GM19328 (cell line): Measurements from ENCODE around the gene VDR.

ENCODE experiments used
- ATAC-seq: cut with Tn5 transposase; IDR thresholded peaks from one replicate; pipeline ENCODE4 v1.9.1; 2021; ENCODE audit warnings: mild to moderate bottlenecking, moderate library complexity; ENCODE audit not compliant: unreplicated experiment

Gene VDR

DNA sequence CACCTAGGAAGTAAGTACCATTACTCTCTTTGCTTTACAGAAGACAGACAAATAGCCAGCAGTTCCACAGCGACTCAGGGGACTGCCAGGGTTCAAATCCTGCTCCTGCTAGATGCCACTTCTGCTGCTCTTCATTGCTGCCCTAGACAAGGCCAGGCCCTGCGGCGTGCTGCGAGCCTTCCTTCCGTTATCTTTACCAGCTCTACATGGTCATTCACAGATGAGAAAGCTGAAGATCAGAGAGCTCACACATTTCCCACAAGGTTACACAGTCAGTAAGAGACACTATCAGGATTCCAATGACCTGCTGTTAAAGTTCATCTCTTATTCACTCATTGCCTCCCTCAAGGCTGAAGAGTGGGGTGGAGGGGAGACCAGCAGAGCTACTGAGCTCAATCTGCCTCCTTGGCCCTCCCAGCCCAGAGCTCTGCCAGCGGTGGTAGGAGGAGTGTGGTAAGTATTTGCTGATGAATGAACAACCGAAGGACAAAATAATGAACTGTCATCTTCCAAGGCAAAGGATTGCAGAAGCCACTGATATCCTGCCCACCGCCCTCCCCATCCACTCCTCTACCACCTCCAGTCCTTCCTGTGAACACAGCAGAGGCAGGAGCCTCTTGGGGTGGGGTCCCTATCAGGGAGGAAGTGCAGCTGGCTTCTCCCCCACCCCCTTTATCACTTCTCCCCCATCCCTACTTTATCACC is 70.4 kb downstream of the VDR start:
- ATAC-seq, result no peak

DNA sequence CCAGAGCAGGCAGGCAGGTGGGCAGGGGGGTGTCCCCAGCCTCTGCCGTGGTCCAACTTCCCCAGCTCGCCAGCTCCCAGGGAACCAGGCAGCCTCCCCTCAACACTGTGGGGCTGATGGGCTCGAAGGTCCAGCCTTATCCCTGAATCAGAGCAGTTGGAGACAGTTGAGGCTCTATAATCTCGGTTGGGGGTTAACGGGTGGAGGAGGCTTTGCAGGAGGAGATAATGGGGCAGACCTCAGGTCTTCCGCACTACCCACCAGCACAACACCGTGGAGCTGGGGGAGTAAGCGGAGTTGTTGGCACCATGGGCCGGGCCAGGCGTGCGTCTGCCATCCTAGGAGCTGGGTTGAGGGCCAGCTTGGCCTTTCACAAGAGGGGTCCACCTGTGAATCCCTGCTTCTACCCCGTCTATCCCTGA is 71.2 kb downstream of the VDR start:
- ATAC-seq, result no peak

DNA sequence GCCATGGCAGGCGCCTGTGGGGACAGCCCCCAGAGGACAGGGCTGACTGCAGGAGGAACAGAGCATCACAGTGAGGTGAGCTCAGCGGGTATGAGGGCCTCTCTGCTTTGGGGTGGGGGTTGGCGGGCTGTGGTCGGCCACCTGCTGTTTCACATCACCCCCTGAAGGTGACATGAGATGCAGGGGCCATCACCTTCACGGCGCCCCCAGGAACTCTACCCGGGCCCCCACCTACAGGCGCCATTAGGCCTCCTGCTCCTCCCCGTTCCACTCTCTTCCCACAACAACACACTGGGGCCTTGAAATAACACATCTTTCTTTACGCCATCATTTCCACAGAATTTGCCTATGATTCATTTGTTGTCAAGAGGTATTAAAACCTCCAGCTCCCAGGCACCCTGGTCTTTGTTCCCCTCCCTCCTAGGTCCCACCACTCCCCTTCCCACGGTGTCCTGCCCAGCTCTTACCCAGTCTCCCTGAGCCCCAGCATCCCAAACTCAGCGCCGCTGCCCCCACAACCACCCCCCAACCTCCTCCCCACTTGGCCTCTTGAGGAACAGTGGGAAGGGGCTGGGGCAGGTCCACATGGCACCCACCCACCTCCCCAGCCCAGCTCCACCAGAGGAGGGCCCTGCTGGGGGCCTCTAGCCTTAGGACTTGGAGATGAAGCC is 72.4 kb downstream of the VDR start:
- no peak for ATAC-seq

DNA sequence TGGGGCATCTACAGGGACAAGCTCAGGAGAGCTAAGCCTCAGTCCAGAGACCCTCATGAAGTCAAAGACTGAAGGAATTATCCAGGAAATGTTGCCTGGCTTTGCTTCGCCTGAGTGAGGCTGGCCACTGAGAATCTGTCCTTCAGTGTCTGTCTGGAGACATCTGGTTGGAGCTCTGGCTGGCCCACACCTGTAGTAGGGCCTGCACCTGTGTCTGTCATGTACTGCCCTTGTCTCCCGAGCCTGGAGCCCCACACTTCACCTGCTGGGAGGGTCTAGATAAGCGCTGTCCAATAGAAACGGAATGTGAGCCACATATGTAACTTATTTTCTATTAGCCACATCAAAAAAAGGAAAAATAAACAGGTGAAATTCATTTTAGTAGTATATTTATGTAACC is 75.2 kb downstream of the VDR start:
- no peak for ATAC-seq

GRCh38 chr12:47828976-47829482 is 75.8 kb downstream of the VDR start:
- ATAC-seq, result no peak

GRCh38 chr12:47828008-47828975 is 76.5 kb downstream of the VDR start:
- no peak for ATAC-seq

DNA sequence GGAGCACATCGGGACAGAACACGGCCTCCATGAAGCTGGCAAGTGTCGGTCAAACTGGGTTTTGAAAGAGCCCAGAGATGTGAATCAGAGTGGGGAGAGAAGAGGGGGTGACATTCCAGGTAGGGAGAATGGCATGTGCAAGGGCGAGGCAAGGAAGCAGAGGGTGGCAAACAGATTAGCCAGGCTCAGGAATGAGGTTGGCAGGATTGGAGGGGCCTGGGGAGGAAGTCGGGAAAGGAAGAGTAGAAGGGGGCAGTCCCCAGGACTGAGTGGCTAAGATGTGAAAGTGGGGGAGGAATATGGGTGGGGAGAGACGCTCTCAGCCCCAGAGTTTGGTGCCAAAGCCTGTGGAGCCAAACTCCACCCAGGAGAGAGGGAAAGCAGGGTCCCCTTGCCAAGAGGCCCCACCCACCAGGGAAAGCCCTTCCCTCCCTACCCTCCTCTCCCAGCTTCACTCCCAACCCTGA is 79.6 kb downstream of the VDR start:
- no peak for ATAC-seq

DNA sequence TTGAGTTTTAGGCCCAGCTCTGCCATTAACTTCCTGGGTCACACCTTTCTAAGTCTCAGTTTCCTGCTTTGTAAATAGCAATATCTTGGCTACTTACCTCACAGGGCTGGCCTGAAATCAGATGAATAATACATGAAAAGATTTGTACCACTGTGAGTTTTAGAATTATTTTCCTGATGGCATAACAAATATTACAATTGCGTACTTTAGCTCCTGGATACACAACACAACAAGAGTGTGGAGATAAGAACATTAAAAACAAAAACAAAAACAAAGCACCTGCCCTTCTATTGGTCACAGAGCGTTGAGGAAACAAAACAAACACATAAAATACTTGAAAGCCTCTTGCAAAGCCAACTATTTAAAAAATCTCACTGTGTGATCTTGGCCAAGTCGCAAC is 80.2 kb downstream of the VDR start:
- ATAC-seq, result no peak

DNA sequence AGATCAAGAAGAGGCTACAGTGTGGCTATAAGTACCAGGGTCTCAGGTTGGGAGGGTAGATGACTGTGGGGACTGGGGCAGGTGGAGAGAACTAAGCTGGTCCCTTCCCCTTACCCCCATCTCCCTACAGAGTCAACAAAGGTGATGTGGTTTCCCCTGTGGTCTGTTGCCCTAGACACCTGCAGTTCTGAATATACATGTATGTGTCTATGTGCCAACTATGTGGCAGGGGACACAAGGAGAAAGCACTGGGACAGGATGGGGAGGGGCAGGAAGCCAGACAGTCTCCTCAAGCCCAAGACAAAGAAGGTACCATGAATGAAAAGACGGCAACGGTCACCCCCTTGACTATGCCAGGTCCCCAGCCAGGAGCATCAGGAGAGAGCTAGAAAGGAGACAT is 80.6 kb downstream of the VDR start:
- no peak for ATAC-seq

DNA sequence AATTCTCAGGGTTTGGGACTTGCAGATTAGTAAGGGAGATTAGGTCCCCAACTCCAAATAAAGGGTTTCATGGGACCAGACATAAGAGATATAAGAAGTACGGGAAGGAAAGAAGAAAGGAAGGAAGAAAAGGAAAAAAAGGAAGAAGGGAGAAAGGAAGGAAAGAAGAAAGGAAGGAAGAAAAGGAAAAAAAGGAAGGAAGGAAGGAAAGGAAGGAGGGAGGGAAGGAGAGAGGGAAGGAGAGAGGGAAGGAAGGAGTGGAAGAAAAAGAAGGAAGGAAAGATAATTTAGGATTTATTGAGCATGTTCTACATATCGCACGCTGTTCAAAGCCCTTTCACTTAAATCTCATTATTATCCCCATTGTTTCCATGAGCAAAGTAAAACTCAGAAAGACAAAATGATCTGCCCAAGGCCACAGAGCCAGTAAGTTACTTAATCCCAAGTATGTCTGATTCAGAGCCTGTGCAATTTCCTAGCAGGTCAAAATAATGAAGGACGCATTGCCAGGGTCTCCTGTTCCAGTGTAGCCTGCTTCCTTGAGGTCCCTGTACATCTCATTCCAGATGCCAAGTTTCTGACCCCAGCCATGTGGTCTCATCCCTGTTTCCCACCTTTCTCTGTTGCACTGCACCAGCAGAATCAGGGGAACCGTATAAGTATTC is 81.2 kb downstream of the VDR start:
- ATAC-seq, result no peak

- ATAC-seq, result no peak
Observed at GRCh38 chr12:47822863-47823262, 81.9 kb downstream of the VDR start.

DNA sequence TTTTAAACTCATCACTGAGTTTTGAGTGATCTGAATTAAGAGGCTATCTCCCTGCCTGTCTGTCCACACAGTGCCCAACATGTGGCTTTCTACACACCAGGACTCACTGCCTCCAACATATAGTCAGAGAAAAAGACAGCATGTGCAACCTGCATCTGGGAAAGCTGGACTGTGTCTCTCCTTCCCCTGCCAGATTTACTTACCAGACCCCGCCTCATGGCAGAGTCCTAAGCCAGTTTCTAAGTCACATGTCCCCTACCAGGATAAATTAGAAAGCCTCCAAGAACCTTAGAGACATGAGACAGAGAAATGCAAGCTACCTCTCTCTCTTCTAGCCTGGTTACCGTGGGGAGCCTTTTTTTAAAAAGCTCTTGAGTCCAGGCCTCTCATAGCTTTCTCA is 82.4 kb downstream of the VDR start:
- ATAC-seq, result no peak

GRCh38 chr12:47821346-47821706 is 83.5 kb downstream of the VDR start:
- ATAC-seq, result no peak

DNA sequence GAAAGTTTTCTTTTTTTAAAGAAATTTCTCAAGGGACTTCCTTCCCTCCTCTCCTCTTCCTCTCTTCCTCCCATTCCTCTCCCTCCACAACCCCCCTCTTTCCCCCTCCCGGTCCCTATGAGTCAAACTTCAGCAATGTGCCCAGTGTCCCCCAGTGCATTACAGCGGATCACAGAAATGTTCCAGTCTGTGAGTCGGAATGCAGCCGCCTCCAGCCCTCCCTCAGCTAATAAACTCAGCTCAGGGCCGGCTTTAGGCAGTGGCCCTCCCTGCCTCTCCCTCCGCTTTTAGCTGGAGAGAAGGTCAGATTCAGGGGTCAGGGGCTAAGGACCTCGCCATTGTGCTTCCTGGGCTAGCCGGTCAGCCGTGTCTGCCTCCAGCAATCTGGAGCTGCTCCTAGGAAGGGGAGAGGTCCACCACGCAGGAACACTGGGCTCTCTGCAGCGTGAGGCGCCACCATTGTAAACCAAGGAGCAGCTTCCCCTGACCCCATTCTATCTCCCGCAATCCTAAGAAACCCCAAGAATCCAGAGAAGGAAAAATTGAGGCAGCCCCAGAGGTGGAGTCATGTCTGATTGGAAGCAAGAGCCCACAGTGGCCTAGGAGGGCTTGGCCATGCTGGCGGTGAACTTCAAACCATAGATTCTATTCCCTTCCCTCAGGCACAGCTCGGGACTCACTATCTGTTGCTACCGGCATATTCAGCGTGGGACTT is 84.0 kb downstream of the VDR start:
- ATAC-seq, result no peak

GRCh38 chr12:47819896-47820630 is 84.7 kb downstream of the VDR start, which contains the start of gene HDAC7:
TSS of gene HDAC7 (minus strand) at chr12:47819903. CDS start at chr12:47819785, 118 bp downstream.
- peak; percentile 47 for ATAC-seq

DNA sequence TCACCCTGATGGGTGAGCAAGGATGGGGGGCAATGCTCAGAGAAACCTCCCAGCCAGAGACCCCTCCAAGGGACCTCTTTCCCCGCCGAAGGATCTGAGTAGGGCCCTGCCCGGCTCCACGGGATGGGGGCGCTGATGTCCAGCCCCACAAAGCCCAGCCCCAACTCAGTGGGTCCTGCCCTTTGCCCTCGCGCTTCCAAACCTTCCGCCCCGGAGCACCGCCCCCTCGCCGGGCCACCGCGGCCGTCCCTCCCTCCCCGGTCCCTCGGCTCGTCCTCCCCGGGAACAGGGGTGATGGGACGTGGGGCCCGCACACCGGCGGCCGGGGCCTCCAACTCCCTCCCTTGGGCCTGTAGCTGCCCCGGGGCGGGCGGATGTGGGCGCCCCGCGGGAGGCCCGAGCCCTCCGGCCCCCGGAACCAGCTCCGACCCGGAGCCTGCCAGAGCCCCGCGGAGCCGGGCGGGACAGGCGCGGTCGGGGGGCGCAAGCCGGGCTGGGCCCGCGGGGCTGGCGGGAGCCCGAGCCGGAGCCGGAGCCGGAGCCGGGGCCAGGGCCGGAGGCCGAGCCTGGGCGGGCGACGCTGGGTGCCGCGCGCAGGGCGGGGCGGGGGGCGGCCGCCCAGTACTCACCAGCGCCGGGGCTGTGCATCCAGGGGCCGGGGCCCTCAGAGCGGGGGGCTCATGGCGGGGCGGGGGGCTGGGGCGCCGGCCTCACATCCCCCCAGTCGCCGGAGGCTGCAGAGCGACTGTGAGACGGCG is 85.5 kb downstream of the VDR start:
- peak; percentile 33 for ATAC-seq

GRCh38 chr12:47818467-47819137 is 86.2 kb downstream of the VDR start:
- no peak for ATAC-seq

GRCh38 chr12:47818007-47818376 is 86.8 kb downstream of the VDR start:
- no peak for ATAC-seq
